Measurements from ENCODE around the gene FOXD4L6. TPM values are rescaled to one million over a fixed set of nuclear protein-coding genes. Genes with fewer than 3 reads are reported as not detected.
A peak's percentile ranks its signal among the peaks of the same experiment; 100 is the strongest.
"Not testable (repeated sequence)": the region's sequence is repeated elsewhere in the genome, so short reads cannot be mapped to it uniquely, and the experiment has no call there.

Gene FOXD4L6
- total and polyA plus RNA-seq, 10 donors = 0.04 to 0.68 TPM; not detected in 8

GRCh38 chr9:41120696-41121095 lies 7.8 kb downstream of the FOXD4L6 start:
- not testable (repeated sequence) for H3K4me1 ChIP-seq

GRCh38 chr9:41119719-41120118 lies 8.8 kb downstream of the FOXD4L6 start:
- H3K36me3 ChIP-seq; DNase-seq; H3K27ac ChIP-seq; H3K4me3 ChIP-seq; intact Hi-C loops (cut with DNase I; ENCODE audit: low total_unique reads); H3K9me3 ChIP-seq; H3K4me1 ChIP-seq: not testable (repeated sequence)
- H3K27me3 ChIP-seq (replicated peaks in 1 of 7) = peaks cover 0 to 23% (median 2%) of the 10 kb centered on the region in 7 donors
- WGBS, 5 donors = no CpG with 5 or more reads among the region's 5 CpGs

More at GRCh38 chr9:41120696-41121095, 7.8 kb downstream of the FOXD4L6 start:
- 42 to 60% (median 53%) methylated on average over 1 to 4 of the region's 4 CpGs; no CpG with 5 or more reads in 2 of the 5 donors for WGBS, 5 donors
- H3K36me3 ChIP-seq; H3K27ac ChIP-seq; DNase-seq; H3K9me3 ChIP-seq; intact Hi-C loops (cut with DNase I; ENCODE audit: low total_unique reads); H3K4me3 ChIP-seq: not testable (repeated sequence)
- H3K27me3 ChIP-seq (replicated peaks in 1 of 7) = peaks cover 0 to 24% (median 2%) of the 10 kb centered on the region in 7 donors

- intact Hi-C loops (cut with DNase I; ENCODE audit: low total_unique reads); H3K36me3 ChIP-seq; DNase-seq; H3K9me3 ChIP-seq; H3K27ac ChIP-seq; H3K4me1 ChIP-seq; H3K4me3 ChIP-seq: not testable (repeated sequence)
- WGBS, 5 donors = 38 to 53% (median 43%) methylated on average over 7 of the region's 7 CpGs
- H3K27me3 ChIP-seq (replicated peaks in 1 of 7) = peaks cover 0 to 20% (median 2%) of the 10 kb centered on the region in 7 donors
Measured at GRCh38 chr9:41119311-41119710, 9.2 kb downstream of the FOXD4L6 start.

GRCh38 chr9:41113348-41113747 lies 15.1 kb downstream of the FOXD4L6 start:
- H3K36me3 ChIP-seq; H3K4me1 ChIP-seq; intact Hi-C loops (cut with DNase I; ENCODE audit: low total_unique reads); DNase-seq; H3K27ac ChIP-seq; H3K9me3 ChIP-seq; H3K4me3 ChIP-seq: not testable (repeated sequence)
- peaks cover 0 to 21% (median 3%) of the 10 kb centered on the region in 7 donors for H3K27me3 ChIP-seq (replicated peaks in 1 of 7)
- 40 to 65% (median 58%) methylated on average over 1 to 9 of the region's 14 CpGs; no CpG with 5 or more reads in 1 of the 5 donors for WGBS, 5 donors

- intact Hi-C loops (cut with DNase I; ENCODE audit: low total_unique reads); H3K4me1 ChIP-seq; DNase-seq; H3K4me3 ChIP-seq; H3K36me3 ChIP-seq; H3K9me3 ChIP-seq; H3K27ac ChIP-seq: not testable (repeated sequence)
- peaks cover 0 to 36% (median 11%) of the 10 kb centered on the region in 7 donors for H3K27me3 ChIP-seq (replicated peaks in 1 of 7)
- 75 to 84% (median 81%) methylated on average over 11 to 12 of the region's 12 CpGs for WGBS, 5 donors
Measured at GRCh38 chr9:41111414-41111813, 17.1 kb downstream of the FOXD4L6 start.

- H3K9me3 ChIP-seq; H3K4me1 ChIP-seq; intact Hi-C loops (cut with DNase I; ENCODE audit: low total_unique reads); H3K27ac ChIP-seq; H3K36me3 ChIP-seq; H3K4me3 ChIP-seq: not testable (repeated sequence)
- H3K27me3 ChIP-seq (replicated peaks in 1 of 7) = peaks cover 0 to 37% (median 11%) of the 10 kb centered on the region in 7 donors
- 38 to 48% (median 43%) methylated on average over 7 to 10 of the region's 10 CpGs for WGBS, 5 donors
- DNase-seq = peak; percentile 69
Measured at GRCh38 chr9:41110913-41111312, 17.6 kb downstream of the FOXD4L6 start.

GRCh38 chr9:41109253-41109652 lies 19.2 kb downstream of the FOXD4L6 start:
- intact Hi-C loops (cut with DNase I; ENCODE audit: low total_unique reads); H3K9me3 ChIP-seq: not testable (repeated sequence)
- 22 to 37% (median 29%) methylated on average over 4 to 7 of the region's 13 CpGs for WGBS, 5 donors

GRCh38 chr9:41108816-41109215 lies 19.7 kb downstream of the FOXD4L6 start:
- DNase-seq = peak; percentile 53
- intact Hi-C loops (cut with DNase I; ENCODE audit: low total_unique reads); H3K9me3 ChIP-seq; H3K27ac ChIP-seq; H3K4me1 ChIP-seq; H3K36me3 ChIP-seq; H3K4me3 ChIP-seq: not testable (repeated sequence)
- 27 to 35% (median 28%) methylated on average over 8 to 18 of the region's 22 CpGs; no CpG with 5 or more reads in 2 of the 5 donors for WGBS, 5 donors
- H3K27me3 ChIP-seq (replicated peaks in 1 of 7) = peaks cover 0 to 45% (median 14%) of the 10 kb centered on the region in 7 donors

More at GRCh38 chr9:41109253-41109652, 19.2 kb downstream of the FOXD4L6 start:
- not testable (repeated sequence) for H3K4me1 ChIP-seq, H3K36me3 ChIP-seq, H3K27ac ChIP-seq, DNase-seq, H3K4me3 ChIP-seq
- H3K27me3 ChIP-seq (replicated peaks in 1 of 7) = peaks cover 0 to 46% (median 14%) of the 10 kb centered on the region in 7 donors

- H3K36me3 ChIP-seq; intact Hi-C loops (cut with DNase I; ENCODE audit: low total_unique reads); H3K9me3 ChIP-seq; H3K4me1 ChIP-seq; H3K27ac ChIP-seq; H3K4me3 ChIP-seq: not testable (repeated sequence)
- DNase-seq = peak; percentile 40
- WGBS, 5 donors = 16 to 41% (median 22%) methylated on average over 4 to 26 of the region's 34 CpGs
- H3K27me3 ChIP-seq (replicated peaks in 1 of 7) = peaks cover 0 to 43% (median 14%) of the 10 kb centered on the region in 7 donors
Measured at GRCh38 chr9:41106472-41107116, 21.9 kb downstream of the FOXD4L6 start.

GRCh38 chr9:41105557-41106253 lies 22.8 kb downstream of the FOXD4L6 start:
- H3K4me3 ChIP-seq; intact Hi-C loops (cut with DNase I; ENCODE audit: low total_unique reads); H3K36me3 ChIP-seq; H3K27ac ChIP-seq; H3K9me3 ChIP-seq; H3K4me1 ChIP-seq: not testable (repeated sequence)
- H3K27me3 ChIP-seq (replicated peaks in 1 of 7) = peaks cover 0 to 34% (median 11%) of the 10 kb centered on the region in 7 donors
- DNase-seq = peak; percentile 51
- 55 to 75% (median 60%) methylated on average over 7 to 9 of the region's 13 CpGs for WGBS, 5 donors

- peaks cover 0 to 33% (median 11%) of the 10 kb centered on the region in 7 donors for H3K27me3 ChIP-seq (replicated peaks in 1 of 7)
- H3K36me3 ChIP-seq; H3K4me1 ChIP-seq; H3K9me3 ChIP-seq; H3K27ac ChIP-seq; intact Hi-C loops (cut with DNase I; ENCODE audit: low total_unique reads); DNase-seq; H3K4me3 ChIP-seq: not testable (repeated sequence)
- 21 to 50% (median 31%) methylated on average over 3 to 11 of the region's 19 CpGs for WGBS, 5 donors
Measured at GRCh38 chr9:41104542-41104941, 23.9 kb downstream of the FOXD4L6 start.

Data from spleen (tissue), 11 donors.